Neutrophil (primary cell): ENCODE measurements around the gene FABP6.
A peak's percentile ranks its signal among the peaks of the same experiment; 100 is the strongest.

Source experiments
- H3K27ac ChIP-seq: fragments of 200-600 bp; sonication (generic); 2 replicates; pipeline ENCODE4 v1.5.1; 2016; ENCODE audit warnings: mild to moderate bottlenecking, moderate library complexity
- H3K27me3 ChIP-seq: fragments of 200-600 bp; sonication (generic); 2 replicates; pipeline ENCODE4 v1.6.0; 2016; ENCODE audit warnings: mild to moderate bottlenecking
- H3K36me3 ChIP-seq: fragments of 200-600 bp; sonication (generic); 2 replicates; pipeline ENCODE4 v1.5.1; 2017
- H3K4me1 ChIP-seq, 2 experiments: fragments of 200-600 bp in 1 of 2; sonication (generic) in 1 of 2; 1 replicate in 1 of 2; 2 replicates in 1 of 2; pipeline versions ENCODE4 v1.5.1 to v1.6.1; 2013 to 2016; ENCODE audit warnings: low read depth in 1 of 2, low read length in 1 of 2, mild to moderate bottlenecking in 1 of 2, moderate library complexity in 1 of 2; ENCODE audit not compliant: control insufficient read depth in 1 of 2, insufficient read depth in 1 of 2
- H3K4me3 ChIP-seq, 2 experiments: fragments of 200-600 bp in 1 of 2; sonication (generic) in 1 of 2; 1 replicate in 1 of 2; 2 replicates in 1 of 2; pipeline ENCODE4 v1.5.1; 2013 to 2016; ENCODE audit warnings: low read depth in 1 of 2, low read length in 1 of 2, mild to moderate bottlenecking in 1 of 2, moderate library complexity in 1 of 2
- H3K9me3 ChIP-seq: fragments of 200-600 bp; sonication (generic); 2 replicates; pipeline ENCODE4 v1.5.1; 2016
- CTCF ChIP-seq: fragments of 200-600 bp; sonication (generic); IDR thresholded peaks from 2 replicates; pipeline ENCODE4 v1.5.1; 2016; ENCODE audit warnings: antibody characterized with exemption

FABP6 gene

GRCh38 chr5:160280384-160281095, 51.2 kb downstream of the FABP6 start:
- H3K9me3 ChIP-seq: no peaks in the 10 kb centered on the region
- H3K27me3 ChIP-seq: no peaks in the 10 kb centered on the region
- H3K36me3 ChIP-seq: peaks cover 38% of the 10 kb centered on the region
- no peak overlapping the region for H3K27ac ChIP-seq
- TF ChIP-seq CTCF: no peak
- no peak overlapping the region for H3K4me3 ChIP-seq
- H3K4me1 ChIP-seq: peaks cover 9 to 12% of the 10 kb centered on the region in 2 experiments

GRCh38 chr5:160281275-160281674, 52.0 kb downstream of the FABP6 start:
- Histone ChIP-seq H3K36me3 (peaks cover 33% of the 10 kb centered on the region), H3K27ac (no peak overlapping the region), H3K4me3 (no peak overlapping the region), H3K9me3 (no peaks in the 10 kb centered on the region), H3K4me1 (peaks cover 16 to 20% of the 10 kb centered on the region in 2 experiments), H3K27me3 (no peaks in the 10 kb centered on the region)
- TF ChIP-seq CTCF: no peak

GRCh38 chr5:160284291-160284873, 55.1 kb downstream of the FABP6 start:
- Histone ChIP-seq H3K36me3 (peaks cover 12% of the 10 kb centered on the region), H3K4me3 (no peak overlapping the region), H3K27ac (no peak overlapping the region), H3K27me3 (no peaks in the 10 kb centered on the region), H3K4me1 (peaks cover 34 to 51% of the 10 kb centered on the region in 2 experiments), H3K9me3 (no peaks in the 10 kb centered on the region)
- no peak for TF ChIP-seq CTCF

- Histone ChIP-seq H3K27ac (peak overlapping the region; percentile 63), H3K4me1 (peaks cover 41 to 60% of the 10 kb centered on the region in 2 experiments), H3K4me3 (no peak overlapping the region), H3K27me3 (no peaks in the 10 kb centered on the region), H3K9me3 (no peaks in the 10 kb centered on the region), H3K36me3 (peaks cover 3% of the 10 kb centered on the region)
- TF ChIP-seq CTCF: peak; percentile 55
These were observed 56.0 kb downstream of the FABP6 start for GRCh38 chr5:160285316-160285715.

GRCh38 chr5:160286947-160287346, 57.6 kb downstream of the FABP6 start:
- TF ChIP-seq CTCF: no peak
- Histone ChIP-seq H3K36me3 (no peaks in the 10 kb centered on the region), H3K27me3 (no peaks in the 10 kb centered on the region), H3K4me1 (peaks cover 53 to 73% of the 10 kb centered on the region in 2 experiments), H3K4me3 (no peak overlapping the region), H3K9me3 (no peaks in the 10 kb centered on the region), H3K27ac (peak overlapping the region; percentile 50)
